Measurements from ENCODE around the gene ATPAF2. TPM values are rescaled to one million over a fixed set of nuclear protein-coding genes. Genes with fewer than 3 reads are reported as not detected.

Gene ATPAF2
- total RNA-seq: 15.1 and 18.0 TPM in 2 replicates

GRCh38 chr17:18038861-18039534 lies at the start of gene ATPAF2, which contains the start of gene GID4:
TSS of gene ATPAF2 (minus strand) at chr17:18039168. CDS start at chr17:18039013, 155 bp downstream.
TSS of gene GID4 (plus strand) at chr17:18039408. CDS start at chr17:18039465, 57 bp downstream.

GRCh38 chr17:18087610-18088491 lies 48.9 kb upstream of the ATPAF2 start, which contains the start of gene DRG2:
TSS of gene DRG2 (plus strand) at chr17:18087948. CDS start at chr17:18088024, 76 bp downstream.

GRCh38 chr17:17972126-17972951 lies 66.6 kb downstream of the ATPAF2 start, which contains the start of the genes DRC3 and TOM1L2:
TSS of gene DRC3 (plus strand) at chr17:17972862. CDS start at chr17:17977599, 4,737 bp downstream.
TSS of gene TOM1L2 (minus strand) at chr17:17972400. CDS start at chr17:17972313, 87 bp downstream.

Other genes with a start within 250 kb of the ATPAF2 start
- 150 and 241 TPM in 2 replicates for gene SREBF1, start 202.2 kb downstream of the ATPAF2 start, total RNA-seq
- gene TOM1L2, start 66.8 kb downstream of the ATPAF2 start, total RNA-seq: 30.4 and 44.7 TPM in 2 replicates
- gene DRC3, start 66.3 kb downstream of the ATPAF2 start, total RNA-seq: 0.83 and 1.2 TPM in 2 replicates
- gene GID4, start 240 bp upstream of the ATPAF2 start, total RNA-seq: 7.1 and 12.6 TPM in 2 replicates
- gene DRG2, start 48.8 kb upstream of the ATPAF2 start, total RNA-seq: 43.3 and 47.6 TPM in 2 replicates
- 2.2 and 3.6 TPM in 2 replicates for gene MYO15A, start 69.6 kb upstream of the ATPAF2 start, total RNA-seq
- gene ALKBH5, start 144.7 kb upstream of the ATPAF2 start, total RNA-seq: 95.6 and 148 TPM in 2 replicates
- 46.8 and 65.0 TPM in 2 replicates for gene LLGL1, start 186.5 kb upstream of the ATPAF2 start, total RNA-seq
- 371 and 453 TPM in 2 replicates for gene FLII, start 219.6 kb upstream of the ATPAF2 start, total RNA-seq
- gene MIEF2, start 221.5 kb upstream of the ATPAF2 start, total RNA-seq: 21.3 and 30.5 TPM in 2 replicates